Measurements from ENCODE around the gene GARNL3.

GRCh38 chr9:127358023-127358535 is 93.5 kb downstream of the GARNL3 start:
- TF ChIP-seq CTCF (IDR thresholded peaks at IDR 0.05; ENCODE audit: poor library complexity) (no peak), EZH2 (IDR thresholded peaks at IDR 0.05; ENCODE audit: borderline replicate concordance) (no peak)

Measured in hepatocyte (in vitro differentiated cells).